Gastroesophageal sphincter (tissue), 3 donors: ENCODE measurements around the gene TMEM150C.

Experiments used
- CTCF ChIP-seq, 4 experiments: fragments of 200-600 bp in 2 of 4; fragments of 450-650 bp in 2 of 4; sonication (generic) in 1 of 4; IDR thresholded peaks; one replicate each; pipeline ENCODE4 v1.5.1; 2017 to 2019; ENCODE audit warnings: antibody characterized with exemption in 4 of 4, mild to moderate bottlenecking in 2 of 4, moderate library complexity in 2 of 4
- EP300 ChIP-seq: sonication (generic); formaldehyde crosslinking; IDR thresholded peaks from one replicate; pipeline ENCODE4 v1.6.1; 2017; ENCODE audit warnings: antibody characterized with exemption, mild to moderate bottlenecking
- POLR2A ChIP-seq, 2 donors: fragments of 450-650 bp; IDR thresholded peaks; one replicate each; pipeline ENCODE4 v1.6.1; 2017; ENCODE audit warnings: antibody characterized with exemption in 2 of 2, mild to moderate bottlenecking in 2 of 2, moderate library complexity in 1 of 2
- POLR2AphosphoS5 ChIP-seq: sonication (generic); formaldehyde crosslinking; IDR thresholded peaks from one replicate; pipeline ENCODE4 v1.6.1; 2017; ENCODE audit warnings: antibody characterized with exemption

GRCh38 chr4:82588771-82589270 is 27.0 kb upstream of the TMEM150C start:
- TF ChIP-seq CTCF (IDR thresholded peaks at IDR 0.05) = no peak
- no peak for TF ChIP-seq POLR2AphosphoS5
- TF ChIP-seq POLR2A (IDR thresholded peaks at IDR 0.05) = no peak
- no peak for TF ChIP-seq EP300
